HG02973 (cell line): ENCODE data around the gene FLOT2.
A peak's percentile ranks its signal among the peaks of the same experiment; 100 is the strongest.

Experiments
- ATAC-seq: cut with Tn5 transposase; IDR thresholded peaks from one replicate; pipeline ENCODE4 v1.9.1; 2021; ENCODE audit warnings: moderate library complexity; ENCODE audit not compliant: unreplicated experiment

Gene FLOT2

GRCh38 chr17:28875848-28876550 lies 21.5 kb downstream of the FLOT2 start:
- no peak for ATAC-seq

GRCh38 chr17:28874750-28875149 lies 22.8 kb downstream of the FLOT2 start:
- no peak for ATAC-seq

- no peak for ATAC-seq
Measured at GRCh38 chr17:28873839-28874238, 23.7 kb downstream of the FLOT2 start.

- ATAC-seq, result peak; percentile 76
Measured at GRCh38 chr17:28871056-28871579, 26.4 kb downstream of the FLOT2 start.

GRCh38 chr17:28867276-28867675 lies 30.3 kb downstream of the FLOT2 start:
- no peak for ATAC-seq

- no peak for ATAC-seq
Measured at GRCh38 chr17:28865946-28866752, 31.4 kb downstream of the FLOT2 start.

- ATAC-seq, result no peak
Measured at GRCh38 chr17:28864991-28865849, 32.3 kb downstream of the FLOT2 start.

- ATAC-seq, result no peak
Measured at GRCh38 chr17:28863953-28864352, 33.6 kb downstream of the FLOT2 start.

GRCh38 chr17:28862561-28862960 lies 35.0 kb downstream of the FLOT2 start:
- no peak for ATAC-seq

GRCh38 chr17:28861393-28862203 lies 35.9 kb downstream of the FLOT2 start:
- ATAC-seq, result no peak

- ATAC-seq, result no peak
Measured at GRCh38 chr17:28860363-28860808, 37.1 kb downstream of the FLOT2 start.

- ATAC-seq, result no peak
Measured at GRCh38 chr17:28858801-28859355, 38.7 kb downstream of the FLOT2 start.

- no peak for ATAC-seq
Measured at GRCh38 chr17:28857905-28858800, 39.4 kb downstream of the FLOT2 start.

GRCh38 chr17:28856028-28856574 lies 41.4 kb downstream of the FLOT2 start:
- no peak for ATAC-seq

- ATAC-seq, result no peak
Measured at GRCh38 chr17:28855336-28855679, 42.2 kb downstream of the FLOT2 start.

GRCh38 chr17:28854457-28855335 lies 42.8 kb downstream of the FLOT2 start, which contains the start of gene ERAL1:
ERAL1 (plus strand) TSS chr17:28855016; CDS start chr17:28855035, 19 bp downstream.
- ATAC-seq, result peak; percentile 93

- no peak for ATAC-seq
Measured at GRCh38 chr17:28853295-28853694, 44.2 kb downstream of the FLOT2 start.

- no peak for ATAC-seq
Measured at GRCh38 chr17:28849281-28849680, 48.3 kb downstream of the FLOT2 start.
